Measurements from ENCODE around the gene PRKCE.

DNA sequence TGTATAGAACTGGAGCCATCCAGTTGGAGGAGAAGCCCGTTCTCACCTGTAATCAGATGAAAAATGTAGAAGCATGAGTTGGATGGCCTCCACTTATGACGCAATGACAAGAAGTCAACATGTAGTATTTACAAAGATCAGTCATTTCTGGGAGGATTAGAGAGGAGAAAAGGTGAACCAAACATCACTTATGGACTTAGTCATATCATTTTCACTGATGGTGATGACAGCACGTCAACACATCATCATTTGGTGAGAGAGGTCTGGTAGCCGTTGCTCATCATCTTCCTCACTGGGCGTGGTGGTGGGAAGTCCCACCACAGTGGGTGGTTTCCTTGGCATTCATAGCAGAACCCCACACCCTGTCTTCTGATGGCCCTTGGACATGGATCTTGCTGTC is 381.5 kb downstream of the PRKCE start:
- TF ChIP-seq POLR2AphosphoS5 (IDR thresholded peaks at IDR 0.05) (no peak), POLR2A (IDR thresholded peaks at IDR 0.05) (no peak)
